RPMI7951 (cell line): ENCODE measurements around the gene ZFP64. TPM values are rescaled to one million over a fixed set of nuclear protein-coding genes. Genes with fewer than 3 reads are reported as not detected.
A peak's percentile ranks its signal among the peaks of the same experiment; 100 is the strongest.
"Not testable (repeated sequence)": the region's sequence is repeated elsewhere in the genome, so short reads cannot be mapped to it uniquely, and the experiment has no call there.

Source experiments
- DNase-seq: peaks from one replicate; pipeline ENCODE4 v3.0.0-alpha.2; 2012; ENCODE audit warnings: low read depth
- total RNA-seq: library from RNA; depleted of rRNA; stranded (reverse); fragments of >200 nt; shearing (Covaris generic); gene quantifications from 2 replicates; pipeline ENCODE4 v1.2.3, GENCODE V29; 2014; rRNA removed

The ZFP64 gene
- total RNA-seq: 17.2 and 19.1 TPM in 2 replicates

- DNase-seq: peak; percentile 83
These were observed at the start of gene ZFP64 for GRCh38 chr20:52191132-52191915. Gene ZFP64 (minus strand): TSS chr20:52191779. CDS start chr20:52191636, 143 bp downstream.

DNA sequence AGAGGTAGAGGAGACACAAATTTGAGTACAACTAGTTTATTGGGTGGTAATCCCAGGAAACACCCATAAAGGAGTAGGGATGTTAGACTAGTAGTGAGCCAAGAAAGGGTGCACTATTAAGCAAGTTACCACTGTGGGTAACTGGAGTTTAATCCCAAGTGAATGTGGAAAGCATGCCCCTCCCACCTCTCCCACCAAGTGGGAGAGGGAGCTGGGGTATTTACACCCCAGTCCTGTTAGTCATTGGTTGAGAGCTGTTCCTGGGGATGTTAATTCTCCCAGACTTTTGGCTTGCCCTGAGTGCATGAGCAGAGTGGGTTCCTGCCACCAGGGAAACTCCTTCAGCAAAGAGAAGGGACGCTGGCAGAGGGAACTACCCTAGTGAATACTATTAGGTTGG is 49.2 kb upstream of the ZFP64 start:
- DNase-seq: no peak

- no peak for DNase-seq
These were observed 47.5 kb upstream of the ZFP64 start for GRCh38 chr20:52239102-52239501.

GRCh38 chr20:52236292-52236691 is 44.7 kb upstream of the ZFP64 start:
- DNase-seq: no peak

- no peak for DNase-seq
These were observed 43.5 kb upstream of the ZFP64 start for GRCh38 chr20:52235129-52235528.

DNA sequence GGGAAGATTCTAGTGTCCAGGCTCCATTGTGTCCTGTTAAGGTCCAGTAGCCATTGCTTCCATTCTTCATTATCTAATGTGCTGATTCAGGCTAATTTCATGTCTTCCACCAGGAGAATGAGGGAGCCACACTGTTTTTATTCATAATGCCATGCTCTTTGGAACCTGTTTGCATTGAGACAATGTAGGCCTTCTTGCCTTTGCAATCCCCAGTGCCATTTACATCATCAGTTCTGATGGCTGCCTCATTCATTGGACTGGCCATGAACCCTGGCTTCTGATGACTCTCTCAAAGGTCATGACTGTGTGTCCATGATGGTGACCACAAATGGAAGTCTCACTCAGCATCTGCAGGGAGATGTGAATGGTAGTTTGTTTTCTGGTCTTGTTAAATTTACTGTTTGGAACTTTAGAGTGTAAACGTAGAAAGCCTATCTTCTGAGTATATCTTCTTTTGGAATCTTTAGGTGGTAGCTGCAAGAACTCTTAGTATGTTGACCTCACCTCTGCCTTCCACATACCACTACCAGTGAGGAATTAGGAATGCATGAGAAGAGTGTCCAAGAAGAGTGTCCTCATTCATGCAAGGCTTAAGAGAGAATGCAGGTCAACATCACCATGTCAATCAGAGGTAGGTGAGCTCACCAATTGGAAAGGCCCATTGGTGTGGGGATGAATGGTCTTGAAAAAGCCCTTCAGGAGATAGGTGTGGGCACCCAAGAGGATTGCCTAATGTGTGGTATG is 42.9 kb upstream of the ZFP64 start:
- DNase-seq: no peak

DNA sequence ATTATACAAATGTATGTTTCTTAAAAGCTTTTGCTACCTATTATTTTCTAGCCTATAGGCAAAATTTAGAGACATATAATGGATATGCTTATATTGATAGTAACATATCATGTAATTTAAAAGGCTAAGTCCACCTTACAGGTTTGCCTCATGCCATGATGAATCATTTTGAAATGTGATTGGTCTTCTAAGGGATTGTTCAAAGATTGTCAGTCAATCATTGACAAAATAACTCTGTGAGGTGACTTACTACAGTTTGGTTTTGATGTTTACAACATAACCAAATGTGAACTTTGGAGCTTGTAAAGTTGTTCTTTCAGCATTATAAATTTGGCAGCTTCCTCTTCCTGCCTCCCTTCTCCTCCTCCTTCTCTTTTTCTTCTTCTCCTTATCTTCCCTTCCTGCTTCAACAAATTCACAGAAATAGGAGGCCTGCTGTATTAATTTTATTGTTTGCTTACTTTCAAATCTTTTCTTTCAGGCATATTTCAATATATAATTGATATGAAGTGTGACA is 39.7 kb upstream of the ZFP64 start:
- DNase-seq: no peak

- DNase-seq: peak; percentile 9
These were observed 38.8 kb upstream of the ZFP64 start for GRCh38 chr20:52230409-52230808.

GRCh38 chr20:52229346-52229745 is 37.8 kb upstream of the ZFP64 start:
- not testable (repeated sequence) for DNase-seq

DNA sequence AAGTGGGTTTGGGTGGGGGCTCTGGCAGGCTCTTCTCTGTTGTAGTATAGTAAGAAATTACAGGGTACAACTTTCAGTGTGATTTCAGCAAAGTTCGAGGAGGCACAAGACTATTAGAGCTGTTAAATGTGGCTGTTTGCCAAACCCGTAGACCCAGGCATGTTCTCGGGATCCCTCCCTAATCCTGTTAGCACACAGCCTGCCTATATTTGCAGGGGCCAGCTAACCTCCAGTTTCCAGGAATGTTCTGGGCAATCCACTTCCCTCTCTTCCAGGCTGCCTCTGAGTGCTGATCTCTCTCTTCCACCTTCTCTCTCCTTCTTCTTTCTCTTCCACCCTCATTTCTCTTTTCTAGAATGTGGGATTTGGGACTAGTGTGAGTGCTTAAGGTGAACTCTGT is 34.8 kb upstream of the ZFP64 start:
- DNase-seq: no peak

DNA sequence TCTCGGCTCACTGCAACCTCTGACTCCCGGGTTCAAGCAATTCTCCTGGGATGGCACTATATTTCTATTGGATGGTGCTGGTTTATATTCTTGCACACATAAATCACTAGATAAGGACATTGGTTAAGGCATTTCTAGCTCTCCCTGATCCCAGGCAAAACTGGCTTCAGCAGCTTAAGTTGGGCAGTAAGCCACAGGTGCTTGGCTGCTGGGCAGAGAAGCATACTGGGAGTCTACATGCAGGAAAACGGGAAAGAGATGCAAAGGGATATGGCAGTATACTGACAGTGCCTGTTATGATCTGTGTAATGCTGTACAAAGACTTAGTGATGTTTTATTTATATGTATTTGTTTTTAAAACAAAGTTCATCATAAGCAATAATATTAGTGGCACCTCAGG is 33.3 kb upstream of the ZFP64 start:
- no peak for DNase-seq

- not testable (repeated sequence) for DNase-seq
These were observed 29.8 kb upstream of the ZFP64 start for GRCh38 chr20:52221362-52221761.

DNA sequence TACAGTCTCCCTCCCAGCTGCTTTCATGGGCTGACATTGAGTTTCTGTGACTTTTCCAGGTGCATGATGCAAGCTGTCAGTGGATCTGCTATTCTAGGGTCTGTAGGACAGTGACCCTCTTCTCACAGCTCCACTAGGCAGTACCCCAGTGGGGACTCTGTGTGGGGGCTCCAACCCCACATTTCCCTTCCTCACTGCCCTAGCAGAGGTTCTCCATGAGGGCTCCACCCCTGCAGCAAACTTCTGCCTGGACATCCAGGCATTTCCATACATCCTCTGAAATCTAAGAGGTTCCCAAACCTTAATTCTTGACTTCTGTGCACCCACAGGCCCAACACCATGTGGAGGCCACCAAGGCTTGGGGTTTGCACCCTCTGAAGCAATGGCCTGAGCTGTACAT is 29.3 kb upstream of the ZFP64 start:
- DNase-seq: not testable (repeated sequence)

GRCh38 chr20:52219441-52219840 is 27.9 kb upstream of the ZFP64 start:
- peak; percentile 36 for DNase-seq

DNA sequence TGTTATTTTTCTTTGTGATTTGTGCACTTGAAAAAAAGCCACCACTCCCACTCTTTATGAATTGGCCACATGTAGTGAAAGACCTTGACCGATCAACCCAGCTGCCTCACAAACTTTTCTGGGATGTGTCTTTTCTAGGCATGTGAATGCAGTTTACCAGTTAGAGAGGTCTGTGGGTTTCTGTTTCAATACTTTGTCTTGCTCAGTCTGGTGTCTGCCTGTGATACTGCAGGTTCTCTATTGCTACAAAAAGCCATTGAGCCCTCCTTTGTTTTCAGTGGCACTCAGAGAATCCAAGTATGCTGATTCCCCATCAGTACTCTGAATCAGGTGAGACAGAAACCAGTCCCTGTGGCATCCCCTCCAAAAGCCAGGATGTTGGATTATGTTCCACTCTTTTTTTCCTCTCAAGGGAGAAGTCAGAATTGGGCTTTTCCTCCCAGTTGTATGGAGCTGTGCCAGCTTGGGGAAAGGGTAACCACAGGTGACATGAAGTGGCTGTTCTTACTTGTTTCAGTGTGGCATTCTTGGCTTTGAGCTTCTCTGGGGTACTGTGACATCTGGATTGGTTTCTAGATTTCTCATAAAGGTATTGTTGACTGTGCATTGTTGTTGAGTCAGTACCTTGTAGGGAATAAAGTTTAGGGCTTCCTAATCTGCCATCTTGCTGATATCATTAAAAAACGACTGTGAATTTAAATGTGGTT is 26.3 kb upstream of the ZFP64 start:
- DNase-seq: no peak

- DNase-seq: no peak
These were observed 22.4 kb upstream of the ZFP64 start for GRCh38 chr20:52213995-52214394.

- DNase-seq: no peak
These were observed 21.4 kb upstream of the ZFP64 start for GRCh38 chr20:52212943-52213342.

DNA sequence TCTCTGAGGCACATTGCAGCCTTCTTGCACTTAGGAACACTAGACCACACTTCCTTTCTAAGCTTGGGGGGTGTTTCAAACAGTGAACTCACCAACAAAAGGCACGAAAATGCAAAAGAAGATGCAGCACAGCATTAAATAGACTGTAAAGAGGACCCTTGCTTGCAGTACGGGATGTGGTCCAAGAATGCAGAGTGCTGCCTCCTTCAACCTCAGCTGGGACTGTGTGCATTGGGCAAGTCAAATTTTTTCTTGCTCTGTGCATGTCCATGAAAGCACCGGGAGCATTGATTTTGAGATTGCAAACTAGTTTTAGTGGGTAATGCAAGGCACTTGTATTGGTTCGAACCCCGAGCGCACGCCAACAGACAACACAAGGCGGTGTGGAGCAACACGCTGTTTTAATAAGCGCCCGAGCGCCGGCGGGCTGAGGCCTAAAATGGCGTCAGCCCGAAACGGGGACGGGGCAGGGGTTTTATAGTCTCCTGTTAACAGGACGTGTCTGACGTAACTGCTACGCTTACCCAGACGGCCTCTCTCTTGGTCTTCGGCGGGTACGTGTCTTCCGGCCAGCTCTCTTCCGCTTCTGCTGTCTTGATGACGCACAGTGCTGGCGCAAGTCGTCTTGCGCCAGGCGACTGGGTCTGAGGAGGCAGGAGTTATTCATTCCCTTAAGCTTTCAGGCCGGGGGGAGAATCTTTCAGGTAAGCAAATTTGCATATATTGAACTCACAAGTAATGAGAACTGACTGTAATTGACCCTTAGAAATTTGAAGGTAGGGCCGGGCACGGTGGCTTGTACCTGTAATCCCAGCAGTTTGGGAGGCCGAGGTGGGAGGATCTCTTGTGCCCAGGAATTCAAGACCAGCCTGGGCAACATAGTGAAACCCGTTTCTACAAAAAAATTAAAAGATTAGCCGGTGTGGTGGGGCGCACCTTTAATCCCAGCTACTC is 18.7 kb upstream of the ZFP64 start:
- DNase-seq: no peak

- DNase-seq: no peak
These were observed 17.6 kb upstream of the ZFP64 start for GRCh38 chr20:52209154-52209571.

DNA sequence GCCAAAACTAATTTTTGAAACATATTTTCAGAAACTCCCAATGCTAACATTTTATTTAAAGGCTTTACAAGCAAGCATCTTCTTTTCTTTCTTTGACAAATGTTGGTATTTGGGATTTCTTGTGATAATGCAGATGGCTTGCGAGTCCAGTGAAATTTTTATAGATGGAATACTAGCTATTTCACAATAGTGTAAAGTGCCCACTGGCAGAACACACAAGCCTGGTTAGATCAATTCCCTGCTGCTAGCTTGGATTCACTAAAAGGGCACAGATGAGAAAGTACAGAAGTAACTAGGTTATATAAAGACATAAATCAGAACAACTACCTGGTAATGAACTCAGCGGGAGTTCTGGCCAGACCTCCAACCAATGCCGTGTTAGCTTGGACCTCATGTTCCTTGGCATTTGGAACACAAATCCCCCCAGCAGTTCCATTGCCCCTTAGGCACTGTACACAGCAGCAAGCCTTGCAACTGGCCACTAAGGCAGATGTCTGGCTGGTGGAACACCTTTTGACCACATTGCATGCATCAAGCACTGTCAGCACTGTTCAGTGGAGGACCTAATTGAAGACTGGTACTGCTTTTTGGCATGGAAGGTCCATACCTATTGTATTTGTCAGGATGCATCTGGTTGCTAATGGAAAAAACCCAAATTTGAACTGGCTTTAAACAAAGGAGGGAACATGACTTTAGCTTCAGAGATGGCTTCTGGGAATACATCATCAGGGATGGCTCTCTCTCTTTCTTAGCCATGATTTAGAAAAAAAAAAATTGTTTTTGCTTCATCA is 15.6 kb upstream of the ZFP64 start:
- peak; percentile 7 for DNase-seq
